ENCODE measurements around the gene SPOCK2. TPM values are rescaled to one million over a fixed set of nuclear protein-coding genes. Genes with fewer than 3 reads are reported as not detected.

SPOCK2 gene
- total RNA-seq, 4 donors from 2014 or later = 3.4 to 6.7 (median 5.3) TPM

- intact Hi-C loops (cut with DNase I; ENCODE audit: low total_unique reads) (no loop called here), in situ Hi-C loops (cut with MboI; ENCODE audit: low sequenced_read_pairs in 4 of 4) (no loop called here)
- ATAC-seq (peak; percentile 29 to 40), DNase-seq (peak in 1 of 2 donors; percentile 51)
- Histone ChIP-seq H3K27me3 (no peaks in the 10 kb centered on the region), H3K36me3 (no peaks in the 10 kb centered on the region), H3K4me3 (no peak overlapping the region), H3K9me3 (no peaks in the 10 kb centered on the region), H3K4me1 (peaks cover 0 to 7% of the 10 kb centered on the region in 2 donors), H3K27ac (no peak overlapping the region)
- TF ChIP-seq POLR2A (IDR thresholded peaks at IDR 0.05) (no peak), CTCF (IDR thresholded peaks at IDR 0.05 in 4 of 5, conservative IDR thresholded peaks at IDR 0.05 in 1 of 5) (no peak)
Observed at GRCh38 chr10:72065439-72066025, 22.8 kb downstream of the SPOCK2 start.

DNA sequence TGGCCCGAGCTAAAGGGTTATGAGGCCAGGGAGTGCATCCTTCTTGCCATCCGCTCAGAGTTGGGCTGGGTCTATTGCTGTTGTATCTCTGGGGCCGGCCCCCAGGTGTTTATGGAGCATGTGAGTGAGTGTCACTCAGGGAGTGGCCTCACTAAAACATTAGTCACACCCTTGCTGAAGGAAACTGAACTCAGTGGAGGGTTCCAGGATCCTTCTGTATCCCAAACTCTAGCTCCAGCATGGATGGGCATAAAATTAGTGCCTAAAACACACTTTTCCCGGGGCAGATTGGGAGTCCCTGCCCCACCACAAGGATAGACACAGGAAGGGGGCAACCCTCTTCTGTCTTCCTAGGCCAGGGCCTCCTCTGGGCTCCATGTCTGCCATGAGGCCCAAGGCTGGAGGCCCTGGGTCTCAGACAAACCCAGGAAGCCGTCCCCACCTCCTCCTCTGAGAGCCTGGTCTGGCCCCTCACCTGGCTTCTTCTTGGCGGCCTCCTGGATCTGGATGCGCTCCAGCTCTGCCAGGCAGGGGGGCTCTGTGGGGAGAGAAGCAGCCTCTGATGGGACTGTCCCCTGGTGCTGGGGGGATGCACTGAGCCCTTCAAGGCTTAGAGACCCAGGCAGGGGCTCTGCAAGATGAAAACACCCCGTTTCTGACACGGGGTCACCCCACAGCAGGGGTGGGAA, 24.5 kb downstream of the SPOCK2 start:
- no peak for ATAC-seq
- no peaks in the 10 kb centered on the region for H3K27me3 ChIP-seq
- no peaks in the 10 kb centered on the region for H3K9me3 ChIP-seq
- no peak overlapping the region for H3K27ac ChIP-seq
- no peaks in the 10 kb centered on the region for H3K36me3 ChIP-seq
- H3K4me1 ChIP-seq = peaks cover 0 to 7% of the 10 kb centered on the region in 2 donors
- DNase-seq = no peak
- in situ Hi-C loops (cut with MboI; ENCODE audit: low sequenced_read_pairs in 4 of 4) = no loop called here
- TF ChIP-seq CTCF (IDR thresholded peaks at IDR 0.05 in 4 of 5, conservative IDR thresholded peaks at IDR 0.05 in 1 of 5) (no peak), POLR2A (IDR thresholded peaks at IDR 0.05) (no peak)
- intact Hi-C loops (cut with DNase I; ENCODE audit: low total_unique reads) = no loop called here
- no peak overlapping the region for H3K4me3 ChIP-seq

DNA sequence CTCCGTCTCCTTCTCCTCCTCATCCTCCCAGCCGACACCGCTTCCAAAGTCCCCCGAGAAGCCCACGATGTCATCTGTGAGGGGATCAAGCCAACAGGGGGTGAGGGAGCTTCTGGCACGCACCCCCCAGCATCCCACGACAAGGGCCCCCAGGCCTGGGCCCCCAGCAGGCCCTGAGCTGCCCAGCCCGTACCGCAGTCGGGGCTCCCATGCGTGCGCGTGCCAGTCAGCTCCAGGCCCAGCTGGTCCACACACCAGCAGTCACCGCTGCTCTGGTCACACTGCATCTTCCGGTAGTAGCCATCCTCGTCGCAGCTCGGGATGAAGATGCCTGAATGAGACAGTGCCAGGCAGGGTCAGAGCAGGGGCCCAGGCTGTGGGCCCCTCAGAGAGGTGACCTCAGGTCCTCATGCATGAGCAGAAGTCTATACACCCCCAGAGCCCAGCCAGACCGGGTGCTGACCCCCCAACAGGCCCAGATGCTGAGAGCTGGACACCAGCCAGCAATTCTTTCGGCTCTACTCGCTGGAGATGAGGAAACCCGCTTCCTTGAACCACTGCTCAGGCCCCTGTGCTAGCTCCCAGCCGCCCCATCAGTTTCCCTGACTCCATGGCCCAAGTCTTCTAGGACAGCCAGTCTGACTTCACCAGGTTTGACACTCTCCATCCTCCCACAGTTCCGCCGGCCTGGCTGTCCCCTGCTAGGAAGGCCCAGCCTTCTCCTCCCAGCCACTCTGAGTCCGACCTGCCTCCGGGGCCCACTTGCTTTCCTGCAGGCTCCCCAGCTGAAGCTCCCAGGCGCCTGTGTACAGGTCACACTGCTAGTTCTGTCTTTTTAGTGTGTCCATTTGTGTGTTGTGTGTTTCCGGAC, 25.3 kb downstream of the SPOCK2 start:
- no peak overlapping the region for H3K4me3 ChIP-seq
- TF ChIP-seq CTCF (IDR thresholded peaks at IDR 0.05 in 4 of 5, conservative IDR thresholded peaks at IDR 0.05 in 1 of 5) (no peak), POLR2A (IDR thresholded peaks at IDR 0.05) (no peak)
- intact Hi-C loops (cut with DNase I; ENCODE audit: low total_unique reads) = no loop called here
- H3K27ac ChIP-seq = no peak overlapping the region
- peaks cover 0 to 7% of the 10 kb centered on the region in 2 donors for H3K4me1 ChIP-seq
- DNase-seq (no peak), ATAC-seq (no peak)
- in situ Hi-C loops (cut with MboI; ENCODE audit: low sequenced_read_pairs in 4 of 4) = no loop called here
- no peaks in the 10 kb centered on the region for H3K27me3 ChIP-seq
- no peaks in the 10 kb centered on the region for H3K36me3 ChIP-seq
- H3K9me3 ChIP-seq = no peaks in the 10 kb centered on the region

- ATAC-seq = no peak
- Histone ChIP-seq H3K27ac (no peak overlapping the region), H3K4me3 (no peak overlapping the region), H3K4me1 (peaks cover 0 to 5% of the 10 kb centered on the region in 2 donors), H3K27me3 (no peaks in the 10 kb centered on the region), H3K9me3 (no peaks in the 10 kb centered on the region), H3K36me3 (no peaks in the 10 kb centered on the region)
- intact Hi-C loops (cut with DNase I; ENCODE audit: low total_unique reads) = no loop called here
- DNase-seq = no peak
- in situ Hi-C loops (cut with MboI; ENCODE audit: low sequenced_read_pairs in 4 of 4) = no loop called here
- TF ChIP-seq POLR2A (IDR thresholded peaks at IDR 0.05) (no peak), CTCF (IDR thresholded peaks at IDR 0.05 in 4 of 5, conservative IDR thresholded peaks at IDR 0.05 in 1 of 5) (no peak)
Observed at GRCh38 chr10:72062382-72062781, 26.0 kb downstream of the SPOCK2 start.

All from gastrocnemius medialis (tissue), 4 donors.